IMR-90 (cell line): ENCODE measurements around the gene ASTN2. TPM values are rescaled to one million over a fixed set of nuclear protein-coding genes. Genes with fewer than 3 reads are reported as not detected.

ENCODE experiments used
- ATAC-seq: fragments of 200-7000 bp; cut with Tn5 transposase; 2 replicates; pipeline ENCODE4 v1.9.1; 2020; ENCODE audit warnings: low read depth, mild to moderate bottlenecking, moderate library complexity
- BruUV-seq: library from RNA; stranded (reverse); fragments of 400-500 nt; replicated peaks from 2 replicates; lab custom pipeline; 2021; lab: Mats Ljungman, UMichigan
- CTCF ChIA-PET: fragments of 300-600 bp; formaldehyde crosslinking; extraction: SDS; loops from one replicate; lab custom pipeline; 2021; ENCODE audit warnings: antibody characterized with exemption; lab: Yijun Ruan, JAX
- POLR2A ChIA-PET: fragments of 300-600 bp; sonication (Branson Sonifier 250); formaldehyde crosslinking; loops from one replicate; lab custom pipeline; 2022; ENCODE audit warnings: antibody characterized with exemption; ENCODE audit not compliant: unreplicated experiment; lab: Charles Lee
- DNase-seq: peaks from one replicate; pipeline ENCODE4 v3.0.0; 2013
- H2AFZ ChIP-seq: replicated peaks from 2 replicates; pipeline ENCODE3; 2013; ENCODE audit warnings: low read length, mild to moderate bottlenecking; ENCODE audit not compliant: poor library complexity
- H2AK5ac ChIP-seq: 2 replicates; pipeline ENCODE4 v1.6.1; 2013; ENCODE audit warnings: low read depth, low read length, inconsistent platforms
- H2AK9ac ChIP-seq: replicated peaks from 2 replicates; pipeline ENCODE3; 2013; ENCODE audit warnings: mild to moderate bottlenecking, low read depth, low read length, moderate library complexity; ENCODE audit not compliant: poor library complexity
- H2BK120ac ChIP-seq: 2 replicates; pipeline ENCODE4 v1.6.1; 2013; ENCODE audit warnings: low read depth, low read length, inconsistent platforms
- H2BK15ac ChIP-seq: 3 replicates; pipeline ENCODE4 v1.6.1; 2013; ENCODE audit warnings: low read depth, low read length, inconsistent platforms
- H2BK20ac ChIP-seq: 2 replicates; pipeline ENCODE4 v1.6.1; 2013; ENCODE audit warnings: low read depth, mild to moderate bottlenecking, inconsistent platforms, low read length, moderate library complexity
- H2BK5ac ChIP-seq: 2 replicates; pipeline ENCODE4 v1.6.1; 2013; ENCODE audit warnings: mild to moderate bottlenecking, low read depth, low read length, inconsistent platforms; ENCODE audit not compliant: poor library complexity, severe bottlenecking
- H3K14ac ChIP-seq: replicated peaks from 2 replicates; pipeline ENCODE4 v1.6.1; 2013; ENCODE audit warnings: low read depth, low read length, inconsistent platforms
- H3K18ac ChIP-seq: 2 replicates; pipeline ENCODE4 v1.6.1; 2013; ENCODE audit warnings: low read depth, low read length, control low read depth
- H3K23ac ChIP-seq: 2 replicates; pipeline ENCODE4 v1.6.1; 2013; ENCODE audit warnings: low read depth, low read length, inconsistent platforms
- H3K27ac ChIP-seq: 2 replicates; pipeline ENCODE4 v1.5.1; 2013; ENCODE audit warnings: mild to moderate bottlenecking, control low read depth, low read length; ENCODE audit not compliant: insufficient read depth
- H3K27me3 ChIP-seq: 2 replicates; pipeline ENCODE4 v1.6.1; 2013; ENCODE audit warnings: low read length; ENCODE audit not compliant: control insufficient read depth, insufficient read depth
- H3K36me3 ChIP-seq: 2 replicates; pipeline ENCODE4 v1.6.1; 2013; ENCODE audit warnings: low read length, mixed read lengths; ENCODE audit not compliant: control insufficient read depth, insufficient read depth
- H3K4ac ChIP-seq: 2 replicates; pipeline ENCODE4 v1.6.1; 2013; ENCODE audit warnings: low read depth, low read length, inconsistent platforms
- H3K4me1 ChIP-seq: 2 replicates; pipeline ENCODE4 v1.6.1; 2013; ENCODE audit warnings: low read length, mixed read lengths; ENCODE audit not compliant: control insufficient read depth, insufficient read depth
- H3K4me2 ChIP-seq: 2 replicates; pipeline ENCODE4 v1.6.1; 2013; ENCODE audit warnings: low read depth, mild to moderate bottlenecking, control low read depth, low read length, moderate library complexity
- H3K4me3 ChIP-seq: 2 replicates; pipeline ENCODE4 v1.5.1; 2013; ENCODE audit warnings: low read depth, mild to moderate bottlenecking, control low read depth, low read length, moderate library complexity; ENCODE audit not compliant: insufficient read depth
- H3K56ac ChIP-seq: 2 replicates; pipeline ENCODE4 v1.6.1; 2013; ENCODE audit warnings: low read length, inconsistent platforms; ENCODE audit not compliant: insufficient read depth; ENCODE audit errors: extremely low read depth
- H3K79me1 ChIP-seq, 2 experiments: 2 replicates each; pipeline ENCODE4 v1.6.1; 2013; ENCODE audit warnings: low read length in 2 of 2, inconsistent platforms in 1 of 2, low read depth in 1 of 2
- H3K9ac ChIP-seq: 2 replicates; pipeline ENCODE4 v1.6.1; 2013; ENCODE audit warnings: low read depth, low read length, control low read depth
- H3K9me1 ChIP-seq: 2 replicates; pipeline ENCODE4 v1.6.1; 2013; ENCODE audit warnings: low read length, inconsistent platforms; ENCODE audit not compliant: insufficient read depth
- H3K9me3 ChIP-seq: 2 replicates; pipeline ENCODE4 v1.6.1; 2013; ENCODE audit warnings: low read length; ENCODE audit not compliant: control insufficient read depth, insufficient read depth
- H4K20me1 ChIP-seq: 2 replicates; pipeline ENCODE4 v1.6.1; 2013; ENCODE audit warnings: low read length, inconsistent platforms; ENCODE audit not compliant: insufficient read depth
- H4K5ac ChIP-seq: 2 replicates; pipeline ENCODE4 v1.6.1; 2013; ENCODE audit warnings: mild to moderate bottlenecking, low read depth, low read length, control low read depth
- H4K8ac ChIP-seq, 2 experiments: 2 replicates each; pipeline ENCODE4 v1.6.1; 2013; ENCODE audit warnings: low read depth in 2 of 2, low read length in 2 of 2, control low read depth in 1 of 2, inconsistent platforms in 1 of 2
- H4K91ac ChIP-seq: 2 replicates; pipeline ENCODE4 v1.6.1; 2013; ENCODE audit warnings: low read depth, low read length, inconsistent platforms; ENCODE audit not compliant: insufficient read depth
- BHLHE40 ChIP-seq: fragments of 150-350 bp; IDR thresholded peaks from 2 replicates; pipeline ENCODE4 v1.6.1; 2016; ENCODE audit warnings: mild to moderate bottlenecking, low read depth, low read length
- CHD1 ChIP-seq: IDR thresholded peaks from 2 replicates; pipeline ENCODE4 v1.6.1; 2012; ENCODE audit warnings: low read depth, low read length, improper control_type of control experiment
- FOS ChIP-seq: fragments of 150-350 bp; IDR thresholded peaks from 2 replicates; pipeline ENCODE4 v1.6.1; 2016; ENCODE audit warnings: low read depth, low read length
- MAFK ChIP-seq: IDR thresholded peaks from 2 replicates; pipeline ENCODE4 v1.6.1; 2012; ENCODE audit warnings: low read depth, low read length, improper control_type of control experiment
- WGBS, 2 experiments: methylation state at CpG; one replicate each; pipeline versions ENCODE4 v1.1.5 to v1.1.7; 2013; ENCODE audit warnings: missing lambda C conversion rate in 2 of 2; ENCODE audit not compliant: insufficient read length in 1 of 2; ENCODE audit errors: extremely low coverage in 2 of 2; 5-methylcytosine and 5-hydroxymethylcytosine counted together
- dilution Hi-C: fragments of 300-500 bp; cut with HindIII; formaldehyde crosslinking; loops from one replicate; pipeline ENCODE4 v1.14.3; 2018; ENCODE audit warnings: low sequenced_read_pairs; ENCODE audit not compliant: unreplicated experiment
- in situ Hi-C: fragments of 300-500 bp; cut with MboI; formaldehyde crosslinking; loops from 3 replicates; pipeline ENCODE4 v1.14.3; 2019; ENCODE audit warnings: low sequenced_read_pairs, inconsistent platforms, mixed read lengths
- intact Hi-C: fragments of 100-400 bp; cut with micrococcal nuclease; formaldehyde crosslinking; loops from 2 replicates; pipeline ENCODE4 v1.10.0; 2022
- polyA plus RNA-seq, 3 experiments: library from polyadenylated mRNA; depleted of rRNA; stranded (reverse); fragments of >200 nt; gene quantifications; 2 replicates each; pipeline ENCODE4 v1.2.3, GENCODE V29; 2012; ENCODE audit warnings: low replicate concordance in 1 of 3
- total RNA-seq: library from RNA; depleted of rRNA; stranded (reverse); fragments of >200 nt; gene quantifications from 2 replicates; pipeline ENCODE4 v1.2.3, GENCODE V29; 2012

ASTN2 gene
- total and polyA plus RNA-seq, 2 of the 4 experiments (the other 2 are of a cell fraction): 3.8 to 6.8 TPM

- dilution Hi-C loops (no loop called here), intact Hi-C loops (no loop called here), in situ Hi-C loops (no loop called here)
- Histone ChIP-seq H2BK120ac (no peak overlapping the region), H3K56ac (no peak overlapping the region), H3K14ac (no peak overlapping the region), H3K9me1 (no peaks in the 10 kb centered on the region), H3K4me2 (no peak overlapping the region), H3K4ac (no peak overlapping the region), H3K27me3 (no peaks in the 10 kb centered on the region), H2BK5ac (no peak overlapping the region), H2BK15ac (no peak overlapping the region), H4K91ac (no peak overlapping the region), H4K8ac (no peak overlapping the region), H2AK5ac (no peak overlapping the region), H3K79me1 (no peaks in the 10 kb centered on the region), H4K5ac (no peak overlapping the region), H2AK9ac (no peak overlapping the region), H3K4me1 (no peaks in the 10 kb centered on the region), H4K20me1 (no peaks in the 10 kb centered on the region), H3K4me3 (no peak overlapping the region), H2BK20ac (no peak overlapping the region), H3K36me3 (no peaks in the 10 kb centered on the region), H3K9me3 (peaks cover 9% of the 10 kb centered on the region; the same call in 1 of the 2 replicates), H3K18ac (no peak overlapping the region), H3K23ac (no peak overlapping the region), H3K27ac (no peak overlapping the region), H2AFZ (no peak overlapping the region), H3K9ac (no peak overlapping the region)
- TF ChIP-seq CHD1: no peak
- no peak for TF ChIP-seq BHLHE40
- TF ChIP-seq FOS: no peak
- TF ChIP-seq MAFK: no peak
- no CpG with 5 or more reads among the region's 3 CpGs for WGBS, 2 experiments
- ChIA-PET POLR2A (no interaction called here), CTCF (no interaction called here)
- DNase-seq: no peak
- BruUV-seq: no TSS peak
- ATAC-seq: no peak
These were observed 43.2 kb upstream of the ASTN2 start for GRCh38 chr9:117458066-117458465.
